Measurements from ENCODE around the gene NEAT1. TPM values are rescaled to one million over a fixed set of nuclear protein-coding genes. Genes with fewer than 3 reads are reported as not detected.

The NEAT1 gene
- total RNA-seq, 1 donor from 2014 or later = 422 TPM

DNA sequence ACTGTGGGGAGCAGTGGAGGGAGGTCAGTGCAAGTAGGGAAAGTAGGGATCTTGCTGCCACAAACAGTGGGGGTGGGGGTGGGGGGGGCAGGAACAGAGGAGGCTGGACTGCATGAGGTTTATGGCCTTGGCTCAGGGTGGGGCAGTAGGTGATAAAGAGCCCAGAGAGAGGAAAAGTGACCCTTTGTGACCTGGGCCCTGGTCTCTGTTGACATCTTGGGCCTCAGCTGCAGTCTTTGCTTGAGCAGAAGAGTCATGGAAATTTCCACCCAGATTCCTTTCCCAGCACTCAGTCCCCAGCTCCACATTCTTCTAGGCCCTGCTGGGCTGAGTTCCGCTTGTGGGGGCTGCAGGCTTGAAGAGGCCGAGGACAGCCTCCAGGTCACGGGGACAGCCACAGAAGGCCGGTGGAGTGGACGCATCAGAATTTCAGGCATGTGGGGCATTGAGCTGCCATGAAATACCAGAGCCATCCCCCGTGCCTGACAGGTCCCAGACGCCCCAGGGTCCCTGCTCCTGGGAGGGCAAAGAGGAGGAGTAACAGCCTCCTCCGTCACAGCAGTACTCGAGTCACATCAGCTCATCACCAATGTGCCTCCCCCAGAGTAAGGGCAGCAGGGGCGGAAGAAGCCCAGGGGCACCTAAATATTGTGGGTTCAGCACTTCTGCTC lies 66.6 kb downstream of the NEAT1 start:
- Mint-ChIP-seq H3K36me3 (ENCODE audit: low read depth) (no peaks in the 10 kb centered on the region), H3K4me3 (ENCODE audit: low read depth) (no peak overlapping the region), H3K27ac (no peak overlapping the region), H3K27me3 (ENCODE audit: low read depth) (no peaks in the 10 kb centered on the region), H3K4me1 (ENCODE audit: low read depth) (peaks cover 46% of the 10 kb centered on the region), H3K9me3 (no peaks in the 10 kb centered on the region)
- intact Hi-C loops (cut with micrococcal nuclease) = no loop called here
- DNase-seq (ENCODE audit: low spot score) = no peak

DNA sequence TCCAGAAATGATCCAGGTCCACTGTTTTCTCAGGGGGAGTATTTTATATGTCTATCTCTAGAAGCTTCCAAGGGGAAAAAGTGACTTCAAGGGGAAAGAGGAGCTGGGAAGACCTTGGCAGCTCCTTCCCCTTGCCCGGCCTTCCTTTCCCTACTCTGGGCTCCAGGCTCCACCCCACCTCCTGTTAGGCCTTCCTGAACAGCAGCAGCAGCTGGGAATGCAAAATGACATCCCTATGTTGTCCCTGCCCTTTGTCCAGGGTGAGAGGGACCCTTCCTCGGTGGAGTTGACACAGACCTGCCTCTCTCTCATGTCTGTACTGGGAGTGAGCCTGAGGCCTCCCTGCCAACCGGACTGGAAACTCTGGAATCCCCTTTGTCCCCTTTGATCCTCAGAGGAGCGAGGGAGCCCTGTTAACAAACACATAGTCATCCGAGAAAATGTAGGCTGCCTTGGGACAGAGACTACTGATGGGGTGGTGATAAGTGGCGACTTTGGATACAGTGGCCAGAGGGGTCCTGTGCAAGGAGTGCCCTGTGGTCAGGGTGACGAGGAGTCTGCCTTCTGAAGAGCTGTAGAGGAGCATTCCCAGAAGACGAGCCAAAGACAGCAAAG lies 67.2 kb downstream of the NEAT1 start:
- intact Hi-C loops (cut with micrococcal nuclease) = loop anchor here (10.0 kb wide), 1 partner anchor 615 kb away; the partner anchor contains the start of gene EHD1
- Mint-ChIP-seq H3K27me3 (ENCODE audit: low read depth) (no peaks in the 10 kb centered on the region), H3K4me3 (ENCODE audit: low read depth) (no peak overlapping the region), H3K4me1 (ENCODE audit: low read depth) (peaks cover 52% of the 10 kb centered on the region), H3K36me3 (ENCODE audit: low read depth) (no peaks in the 10 kb centered on the region), H3K9me3 (no peaks in the 10 kb centered on the region), H3K27ac (no peak overlapping the region)
- no peak for DNase-seq (ENCODE audit: low spot score)

DNA sequence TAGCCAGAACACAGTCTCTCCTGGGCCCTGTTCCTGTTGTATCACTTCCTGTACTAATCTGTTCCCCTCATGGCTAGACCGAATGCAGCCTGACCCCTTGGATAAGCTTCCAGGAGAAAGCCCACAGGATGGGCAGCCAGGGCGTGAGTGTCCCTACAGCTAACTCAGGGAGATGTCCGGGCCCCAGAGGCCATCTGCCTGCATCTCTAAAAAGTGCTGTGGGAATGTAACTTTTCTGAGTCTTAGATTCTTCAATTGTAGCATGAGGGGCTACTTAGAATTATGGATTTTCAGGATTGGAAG lies 68.5 kb downstream of the NEAT1 start:
- peak overlapping the region; percentile 46 for H3K27ac Mint-ChIP-seq
- no peaks in the 10 kb centered on the region for H3K36me3 Mint-ChIP-seq (ENCODE audit: low read depth)
- H3K4me3 Mint-ChIP-seq (ENCODE audit: low read depth) = no peak overlapping the region
- no peaks in the 10 kb centered on the region for H3K27me3 Mint-ChIP-seq (ENCODE audit: low read depth)
- DNase-seq (ENCODE audit: low spot score) = no peak
- H3K4me1 Mint-ChIP-seq (ENCODE audit: low read depth) = peaks cover 53% of the 10 kb centered on the region
- intact Hi-C loops (cut with micrococcal nuclease) = loop anchor here (10.0 kb wide), 1 partner anchor 616 kb away; the partner anchor contains the start of gene EHD1
- H3K9me3 Mint-ChIP-seq = no peaks in the 10 kb centered on the region

DNA sequence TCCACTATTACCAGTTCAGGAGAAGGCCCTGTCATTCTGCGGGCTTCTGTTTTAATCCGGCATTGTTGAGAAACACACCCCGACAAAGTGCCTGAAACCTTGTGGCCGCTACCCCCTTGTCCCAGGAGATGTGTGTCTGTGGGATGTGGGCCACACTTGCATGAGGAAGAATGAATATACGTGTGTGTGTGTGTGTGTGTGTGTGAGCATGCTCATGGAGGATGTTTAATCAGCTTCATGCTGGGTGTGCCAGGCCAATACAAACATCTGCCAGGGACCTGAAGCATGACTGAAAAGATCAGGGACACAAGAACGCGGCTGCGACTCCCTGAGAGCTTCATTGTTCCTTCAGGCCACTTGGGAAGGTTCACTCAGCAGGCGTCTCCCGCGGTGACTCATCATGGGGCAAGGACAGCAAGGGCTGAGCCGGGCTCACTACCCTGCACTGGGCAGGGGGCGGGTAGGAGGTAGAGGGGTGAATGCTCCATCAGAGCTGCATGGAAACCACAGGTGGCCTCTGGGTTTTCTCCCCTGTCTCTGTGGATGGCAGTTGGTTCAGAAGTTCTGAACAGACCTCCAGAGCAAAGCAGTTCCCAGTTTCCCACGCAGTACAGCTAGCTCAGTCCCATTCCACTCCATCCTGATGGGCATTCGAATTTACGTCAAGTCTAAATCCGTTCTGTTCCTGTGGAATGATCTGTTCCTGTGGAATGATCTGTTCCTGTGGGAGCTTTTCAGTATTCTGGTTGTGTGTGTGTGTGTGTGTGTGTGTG lies 69.2 kb downstream of the NEAT1 start:
- Mint-ChIP-seq H3K27me3 (ENCODE audit: low read depth) (no peaks in the 10 kb centered on the region), H3K4me3 (ENCODE audit: low read depth) (peak overlapping the region; percentile 23), H3K36me3 (ENCODE audit: low read depth) (no peaks in the 10 kb centered on the region), H3K27ac (peak overlapping the region; percentile 78), H3K9me3 (no peaks in the 10 kb centered on the region), H3K4me1 (ENCODE audit: low read depth) (peaks cover 58% of the 10 kb centered on the region)
- no peak for DNase-seq (ENCODE audit: low spot score)
- intact Hi-C loops (cut with micrococcal nuclease) = loop anchor here (10.0 kb wide), 1 partner anchor 617 kb away; the partner anchor contains the start of gene EHD1

DNA sequence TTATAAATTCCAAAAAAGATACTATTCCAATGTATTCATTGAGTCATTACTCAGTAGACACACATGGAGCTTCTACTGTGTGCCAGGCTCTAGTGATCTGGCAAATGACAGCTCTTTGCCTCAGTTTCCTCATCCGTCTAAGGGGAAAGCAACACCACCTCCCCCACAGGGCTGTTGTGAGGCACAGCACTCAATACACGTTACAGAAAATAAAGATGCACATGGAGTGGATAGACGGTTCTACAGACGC lies 69.7 kb downstream of the NEAT1 start:
- Mint-ChIP-seq H3K27ac (peak overlapping the region; percentile 78), H3K4me1 (ENCODE audit: low read depth) (peaks cover 58% of the 10 kb centered on the region), H3K9me3 (no peaks in the 10 kb centered on the region), H3K36me3 (ENCODE audit: low read depth) (no peaks in the 10 kb centered on the region), H3K27me3 (ENCODE audit: low read depth) (no peaks in the 10 kb centered on the region), H3K4me3 (ENCODE audit: low read depth) (peak overlapping the region; percentile 23)
- intact Hi-C loops (cut with micrococcal nuclease) = loop anchor here (10.0 kb wide), 1 partner anchor 618 kb away; the partner anchor contains the start of gene EHD1
- no peak for DNase-seq (ENCODE audit: low spot score)

DNA sequence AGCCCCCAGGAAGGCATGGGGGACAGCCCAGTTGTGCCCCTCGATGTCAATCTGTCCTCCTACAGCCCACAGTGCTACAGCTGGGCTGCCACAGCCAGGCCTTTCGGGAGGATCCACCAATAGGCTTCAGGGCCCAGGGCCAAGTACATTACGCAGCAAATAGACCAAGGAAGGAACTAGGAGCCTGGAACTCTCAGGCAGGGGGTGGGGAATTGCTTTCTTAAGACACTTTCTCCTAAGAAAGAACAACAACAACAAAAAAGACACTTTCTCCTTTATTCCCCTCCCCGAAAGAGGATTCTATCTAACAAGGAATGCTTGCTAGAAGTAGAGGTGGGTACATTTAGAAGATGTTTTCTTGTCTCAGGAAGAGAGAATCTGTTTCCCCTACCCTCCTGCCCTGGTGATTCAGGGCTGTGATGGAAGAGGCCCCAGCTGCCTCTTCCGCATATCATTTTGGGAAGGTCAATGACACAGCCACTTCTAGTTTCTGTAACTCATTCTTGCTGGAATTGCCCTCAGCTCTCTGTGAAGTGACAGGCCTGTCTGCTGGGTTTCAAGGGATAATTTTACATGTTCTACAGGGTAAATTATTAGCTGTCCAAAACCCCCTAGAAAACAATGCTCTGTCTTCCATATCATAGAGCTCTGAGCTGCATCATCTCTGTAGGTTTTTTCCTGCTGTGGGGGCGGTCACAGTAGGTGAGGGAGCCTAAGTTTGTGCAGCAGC lies 70.2 kb downstream of the NEAT1 start:
- Mint-ChIP-seq H3K4me3 (ENCODE audit: low read depth) (peak overlapping the region; percentile 73), H3K4me1 (ENCODE audit: low read depth) (peaks cover 53% of the 10 kb centered on the region)
- intact Hi-C loops (cut with micrococcal nuclease) = loop anchor here (10.0 kb wide), 1 partner anchor 618 kb away; the partner anchor contains the start of gene EHD1

DNA sequence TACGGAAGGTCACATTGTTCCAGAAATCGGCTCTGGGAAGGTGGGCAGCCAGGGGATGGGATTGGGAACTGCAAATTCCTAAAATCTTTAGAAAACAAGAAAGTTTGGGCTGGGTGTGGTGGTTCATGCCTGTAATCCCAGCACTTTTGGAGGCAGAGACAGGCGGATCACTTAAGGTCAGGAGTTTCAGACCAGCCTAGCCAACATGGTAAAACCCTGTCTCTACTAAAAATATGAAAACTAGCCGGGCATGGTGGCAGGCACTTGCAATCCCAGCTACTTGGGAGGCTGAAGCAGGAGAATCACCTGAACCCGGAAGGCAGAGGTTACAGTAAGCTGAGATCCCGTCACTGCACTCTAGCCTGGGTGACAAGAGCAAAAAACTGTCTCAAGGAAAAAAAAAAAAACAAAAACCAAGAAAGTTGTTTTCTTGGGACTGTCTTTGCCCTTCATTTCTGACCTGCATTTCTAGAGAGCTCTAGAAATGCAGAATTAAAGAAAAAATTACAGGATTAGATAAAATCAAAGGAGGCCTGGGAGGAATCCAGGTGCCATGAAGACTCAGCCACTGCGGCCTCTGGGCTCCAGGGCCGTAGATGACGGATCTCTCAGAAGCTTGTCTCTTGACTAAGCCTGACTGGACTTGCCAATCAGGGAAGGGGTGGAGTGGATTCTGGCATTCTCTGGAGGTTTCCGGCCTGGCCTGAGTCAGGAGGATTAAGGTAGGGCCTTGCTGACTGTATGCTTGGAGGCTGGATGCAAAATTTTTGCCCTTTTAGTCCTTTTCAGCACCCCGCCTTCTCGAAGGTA lies 71.0 kb downstream of the NEAT1 start:
- intact Hi-C loops (cut with micrococcal nuclease) = loop anchor here (10.0 kb wide), 1 partner anchor 619 kb away; the partner anchor contains the start of gene EHD1
- DNase-seq (ENCODE audit: low spot score) = no peak
- H3K9me3 Mint-ChIP-seq = no peaks in the 10 kb centered on the region
- H3K4me1 Mint-ChIP-seq (ENCODE audit: low read depth) = peaks cover 45% of the 10 kb centered on the region
- H3K27ac Mint-ChIP-seq = peak overlapping the region; percentile 98
- no peaks in the 10 kb centered on the region for H3K36me3 Mint-ChIP-seq (ENCODE audit: low read depth)
- H3K27me3 Mint-ChIP-seq (ENCODE audit: low read depth) = no peaks in the 10 kb centered on the region
- H3K4me3 Mint-ChIP-seq (ENCODE audit: low read depth) = peak overlapping the region; percentile 73

More for the DNA sequence above, 70.2 kb downstream of the NEAT1 start:
- DNase-seq (ENCODE audit: low spot score) = no peak
- Mint-ChIP-seq H3K36me3 (ENCODE audit: low read depth) (no peaks in the 10 kb centered on the region), H3K9me3 (no peaks in the 10 kb centered on the region), H3K27me3 (ENCODE audit: low read depth) (no peaks in the 10 kb centered on the region), H3K27ac (peak overlapping the region; percentile 98)

Other genes starting within 250 kb of the NEAT1 start
- 143 and 144 TPM in 2 replicates for gene CAPN1, start 240.9 kb upstream of the NEAT1 start, total RNA-seq
- gene POLA2, start 160.8 kb upstream of the NEAT1 start, total RNA-seq = 74.5 and 74.6 TPM in 2 replicates
- gene CDC42EP2, start 107.9 kb upstream of the NEAT1 start, total RNA-seq = 3.4 and 5.1 TPM in 2 replicates
- gene DPF2, start 88.9 kb upstream of the NEAT1 start, total RNA-seq = 77.0 and 78.1 TPM in 2 replicates
- gene TIGD3, start 68.0 kb upstream of the NEAT1 start, total RNA-seq = 1.3 and 1.6 TPM in 2 replicates
- 14.6 and 16.3 TPM in 2 replicates for gene SLC25A45, start 40.2 kb upstream of the NEAT1 start, total RNA-seq
- gene FRMD8, start 36.2 kb upstream of the NEAT1 start, total RNA-seq = 39.7 and 39.8 TPM in 2 replicates
- gene MALAT1, start 76.2 kb downstream of the NEAT1 start, total RNA-seq = 4,338 and 4,347 TPM in 2 replicates
- 94.4 and 95.8 TPM in 2 replicates for gene SCYL1, start 102.3 kb downstream of the NEAT1 start, total RNA-seq
- gene LTBP3, start 135.6 kb downstream of the NEAT1 start, total RNA-seq = 85.3 and 86.4 TPM in 2 replicates
- 63.6 and 63.8 TPM in 2 replicates for gene ZNRD2, start 147.7 kb downstream of the NEAT1 start, total RNA-seq
- 31.5 and 32.0 TPM in 2 replicates for gene FAM89B, start 149.7 kb downstream of the NEAT1 start, total RNA-seq
- gene EHBP1L1, start 153.3 kb downstream of the NEAT1 start, total RNA-seq = 163 and 168 TPM in 2 replicates
- 0.78 and 2.0 TPM in 2 replicates for gene KCNK7, start 173.0 kb downstream of the NEAT1 start, total RNA-seq
- gene MAP3K11, start 191.4 kb downstream of the NEAT1 start, total RNA-seq = 84.6 and 88.6 TPM in 2 replicates
- gene PCNX3, start 193.0 kb downstream of the NEAT1 start, total RNA-seq = 40.1 and 43.6 TPM in 2 replicates
- 128 and 135 TPM in 2 replicates for gene SIPA1, start 215.3 kb downstream of the NEAT1 start, total RNA-seq
- 86.9 and 89.3 TPM in 2 replicates for gene RELA, start 240.1 kb downstream of the NEAT1 start, total RNA-seq

All from activated T-helper 2 cell treated with anti-CD3 and anti-CD28 coated beads, Interferon-gamma antibody, Interleukin-2, Interleukin-4, amounts not matched to agents 10 μg/mL and 5 μg/mL and 100 μg/mL, durations not matched to agents 14 hours and 24 hours and 36 hours (primary cell).